HepG2 (cell line): ENCODE results near the gene AXIN2.

Experiments used
- EEA1 ChIP-seq: sonication (generic); formaldehyde crosslinking; IDR thresholded peaks from 2 replicates; pipeline ENCODE4 v1.5.1; 2020; ENCODE audit warnings: mild to moderate bottlenecking, missing genetic modification reagents, borderline replicate concordance
- FOXA3 ChIP-seq: IDR thresholded peaks from 2 replicates; pipeline ENCODE4 v1.6.1; 2016; ENCODE audit warnings: missing genetic modification reagents, missing compliant biosample characterization
- JUN ChIP-seq: sonication (generic); formaldehyde crosslinking; IDR thresholded peaks from 2 replicates; pipeline ENCODE4 v1.4.0; 2020; ENCODE audit warnings: mild to moderate bottlenecking, missing genetic modification reagents
- POLR2AphosphoS5 ChIP-seq: IDR thresholded peaks from 2 replicates; pipeline ENCODE4 v1.6.1; 2012; ENCODE audit warnings: low read depth, low read length
- YY1 ChIP-seq: IDR thresholded peaks from 2 replicates; pipeline ENCODE4 v1.6.1; 2011; ENCODE audit warnings: low read length, low read depth, moderate library complexity, mild to moderate bottlenecking; ENCODE audit not compliant: insufficient read depth, insufficient replicate concordance
- ZNF513 ChIP-seq: sonication (generic); formaldehyde crosslinking; conservative IDR thresholded peaks from 2 replicates; pipeline ENCODE4 v1.5.0; 2020; ENCODE audit warnings: missing genetic modification reagents

GRCh38 chr17:65518256-65518655 lies 43.2 kb downstream of the AXIN2 start:
- TF ChIP-seq FOXA3 (CRISPR knock-in tag) (no peak), POLR2AphosphoS5 (no peak), JUN (CRISPR knock-in tag) (no peak), YY1 (no peak), EEA1 (no peak), ZNF513 (CRISPR knock-in tag) (no peak)
